Lower lobe of right lung (tissue), 2 donors: Measurements from ENCODE around the gene SAMD1. TPM values are rescaled to one million over a fixed set of nuclear protein-coding genes. Genes with fewer than 3 reads are reported as not detected.

Source experiments
- ATAC-seq, 2 donors: fragments of 200-7000 bp; cut with Tn5 transposase; one replicate each; pipeline ENCODE4 v1.9.1; 2020 to 2022; ENCODE audit warnings: mild to moderate bottlenecking in 2 of 2, moderate library complexity in 2 of 2
- DNase-seq: peaks from one replicate; pipeline ENCODE4 v3.0.0-alpha.2; 2020
- H3K27ac ChIP-seq: fragments of 200-600 bp; one replicate; pipeline ENCODE4 v1.8.0; 2022
- H3K27me3 ChIP-seq: fragments of 200-600 bp; one replicate; pipeline ENCODE4 v1.8.0; 2022; ENCODE audit warnings: low read depth
- H3K36me3 ChIP-seq: fragments of 200-600 bp; one replicate; pipeline ENCODE4 v1.8.0; 2022; ENCODE audit warnings: mild to moderate bottlenecking
- H3K4me1 ChIP-seq: fragments of 200-600 bp; one replicate; pipeline ENCODE4 v1.8.0; 2022
- H3K4me3 ChIP-seq: fragments of 200-600 bp; one replicate; pipeline ENCODE4 v1.8.0; 2022; ENCODE audit warnings: mild to moderate bottlenecking
- H3K9me3 ChIP-seq: fragments of 200-600 bp; one replicate; pipeline ENCODE4 v1.8.0; 2022
- CTCF ChIP-seq: fragments of 200-600 bp; IDR thresholded peaks from one replicate; pipeline ENCODE4 v1.8.0; 2022; ENCODE audit warnings: antibody characterized with exemption, mild to moderate bottlenecking
- intact Hi-C: fragments of 100-400 bp; cut with DNase I; formaldehyde crosslinking; loops from one replicate; pipeline ENCODE4 v1.11.0; 2022
- total RNA-seq: library from RNA; stranded (reverse); fragmentation: NEBNext Ultra II Directional; extraction: Animal tissue kit (Norgen Biotek cat#: 25700); gene quantifications from one replicate; pipeline ENCODE4 v1.2.1, GENCODE V29; 2021
- donor health status: DM: no; HTN: yes; CAD: no; lungs with severe emphysema.

Gene SAMD1
- total RNA-seq, 1 donor from 2014 or later: 51.4 TPM

GRCh38 chr19:14061081-14061749 is 29.3 kb downstream of the SAMD1 start:
- peaks cover 7% of the 10 kb centered on the region for H3K4me1 ChIP-seq
- H3K36me3 ChIP-seq: no peaks in the 10 kb centered on the region
- H3K27me3 ChIP-seq: peaks cover 27% of the 10 kb centered on the region
- ATAC-seq (peak; percentile 38 to 61), DNase-seq (no peak)
- intact Hi-C loops: no loop called here
- TF ChIP-seq CTCF: no peak
- H3K27ac ChIP-seq: peak overlapping the region; percentile 36
- H3K4me3 ChIP-seq: peak overlapping the region; percentile 37
- H3K9me3 ChIP-seq: no peaks in the 10 kb centered on the region

- Histone ChIP-seq H3K4me3 (no peak overlapping the region), H3K27me3 (peaks cover 27% of the 10 kb centered on the region), H3K9me3 (no peaks in the 10 kb centered on the region), H3K36me3 (no peaks in the 10 kb centered on the region), H3K4me1 (peaks cover 7% of the 10 kb centered on the region), H3K27ac (no peak overlapping the region)
- no peak for TF ChIP-seq CTCF
- DNase-seq: no peak
- intact Hi-C loops: no loop called here
- ATAC-seq: no peak
Observed at GRCh38 chr19:14059652-14060155, 30.8 kb downstream of the SAMD1 start.

- Histone ChIP-seq H3K27me3 (peaks cover 27% of the 10 kb centered on the region), H3K36me3 (no peaks in the 10 kb centered on the region), H3K9me3 (no peaks in the 10 kb centered on the region), H3K4me1 (peaks cover 7% of the 10 kb centered on the region), H3K27ac (no peak overlapping the region), H3K4me3 (no peak overlapping the region)
- intact Hi-C loops: no loop called here
- TF ChIP-seq CTCF: peak; percentile 58
- ATAC-seq (no peak), DNase-seq (no peak)
Observed at GRCh38 chr19:14059093-14059480, 31.5 kb downstream of the SAMD1 start.

GRCh38 chr19:14058182-14059092 is 32.1 kb downstream of the SAMD1 start:
- H3K4me1 ChIP-seq: peaks cover 7% of the 10 kb centered on the region
- TF ChIP-seq CTCF: no peak
- H3K27ac ChIP-seq: no peak overlapping the region
- ATAC-seq (no peak), DNase-seq (no peak)
- H3K27me3 ChIP-seq: peaks cover 27% of the 10 kb centered on the region
- no peaks in the 10 kb centered on the region for H3K9me3 ChIP-seq
- no peak overlapping the region for H3K4me3 ChIP-seq
- intact Hi-C loops: no loop called here
- no peaks in the 10 kb centered on the region for H3K36me3 ChIP-seq

- Histone ChIP-seq H3K36me3 (peaks cover 7% of the 10 kb centered on the region), H3K27me3 (peaks cover 25% of the 10 kb centered on the region), H3K27ac (no peak overlapping the region), H3K9me3 (no peaks in the 10 kb centered on the region), H3K4me3 (peak overlapping the region; percentile 30), H3K4me1 (peaks cover 7% of the 10 kb centered on the region)
- TF ChIP-seq CTCF: no peak
- intact Hi-C loops: no loop called here
- DNase-seq (no peak), ATAC-seq (no peak)
Observed at GRCh38 chr19:14056741-14057356, 33.7 kb downstream of the SAMD1 start.
